Measurements from ENCODE around the gene C1QL4.

DNA sequence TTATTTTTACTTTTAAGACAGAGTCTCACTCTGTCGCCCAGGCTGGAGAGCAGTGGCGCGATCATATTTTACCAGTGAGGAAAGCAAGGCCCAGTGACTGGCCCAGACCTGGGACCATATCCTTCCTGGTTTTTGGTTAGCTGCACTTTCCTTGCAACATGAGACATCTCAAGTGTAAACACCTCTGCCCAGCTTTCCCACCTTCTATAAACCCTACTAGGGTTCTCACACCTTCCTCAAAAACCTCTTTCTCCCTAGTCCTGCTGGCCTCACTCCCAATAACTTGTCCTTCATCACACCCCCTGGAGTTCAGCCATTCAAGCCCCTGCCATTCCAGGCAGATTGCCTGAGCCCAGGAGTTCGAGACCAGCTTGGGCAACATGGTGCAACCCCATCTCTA lies 52.3 kb downstream of the C1QL4 start:
- TF ChIP-seq CTCF (IDR thresholded peaks at IDR 0.05) (no peak), POLR2A (IDR thresholded peaks at IDR 0.05) (no peak)
